ENCODE results near the gene TSACC.
"Not testable (repeated sequence)": the region's sequence is repeated elsewhere in the genome, so short reads cannot be mapped to it uniquely, and the experiment has no call there.

Gene TSACC

DNA sequence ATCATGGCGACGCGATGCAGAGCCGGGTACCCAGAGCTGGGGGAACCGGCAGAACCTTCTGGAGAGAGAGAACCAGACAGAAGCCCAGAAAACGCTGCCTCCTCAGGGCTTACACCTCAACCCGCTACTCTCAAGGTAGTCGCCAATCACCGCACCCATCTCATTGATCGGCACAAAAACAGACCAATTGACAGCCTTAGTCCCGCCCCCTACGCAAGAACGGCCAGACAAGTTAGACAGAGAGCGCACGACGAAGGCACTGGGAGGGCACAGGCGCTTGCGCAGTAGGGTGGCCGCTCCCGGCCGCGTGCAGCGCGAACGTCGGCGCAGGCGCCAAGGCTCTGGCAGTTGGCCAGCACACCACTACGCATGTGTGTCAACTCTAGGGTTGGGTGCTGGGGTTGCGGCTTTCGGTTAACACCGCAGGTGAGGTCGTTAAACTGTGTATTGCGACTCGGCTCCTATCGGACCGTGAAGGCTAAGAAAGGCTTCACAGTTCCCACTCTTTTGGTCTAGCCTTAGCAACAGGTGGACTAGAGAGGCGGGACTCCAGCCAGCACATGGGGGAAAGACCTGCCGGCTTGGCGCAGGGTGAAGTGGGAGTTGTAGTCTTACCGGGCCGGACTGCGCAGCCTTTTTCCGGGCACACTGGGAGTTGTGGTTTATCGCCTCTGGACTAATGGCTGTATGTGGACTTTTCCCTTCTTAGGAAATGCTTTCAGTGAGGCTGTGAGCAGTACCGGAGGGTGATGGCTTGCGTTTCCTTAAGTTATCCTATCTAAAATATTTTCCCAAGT lies at the start of gene TSACC, which contains the start of gene CCT3:
TSS of gene TSACC (plus strand) at position 347 of the 797 bp plus-strand sequence. CDS start 1,232 bp downstream, outside the sequence.
TSS of gene CCT3 (minus strand) at position 113 of the 797 bp plus-strand sequence. CDS start at position 5, 108 bp downstream.
- DNase-seq = peak; percentile 100

DNA sequence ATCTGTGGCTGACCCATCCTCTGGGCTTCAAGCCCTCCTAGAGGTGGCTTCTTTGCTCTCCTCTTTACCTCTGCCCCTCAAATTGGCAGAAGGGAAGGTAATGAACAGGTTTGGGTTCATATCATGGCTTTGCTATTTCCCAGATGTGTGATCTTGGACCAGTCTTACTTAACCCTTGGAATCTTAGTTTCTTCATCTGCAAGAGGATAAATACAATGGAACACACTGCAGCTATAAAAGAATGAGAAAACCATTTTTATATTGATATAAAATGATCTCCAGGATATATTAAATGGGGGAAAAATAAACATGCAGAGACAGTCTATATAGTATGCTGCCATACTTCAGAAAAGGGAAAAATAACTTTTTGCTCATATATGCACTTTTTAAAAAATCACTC lies 48.5 kb upstream of the TSACC start:
- DNase-seq = no peak

DNA sequence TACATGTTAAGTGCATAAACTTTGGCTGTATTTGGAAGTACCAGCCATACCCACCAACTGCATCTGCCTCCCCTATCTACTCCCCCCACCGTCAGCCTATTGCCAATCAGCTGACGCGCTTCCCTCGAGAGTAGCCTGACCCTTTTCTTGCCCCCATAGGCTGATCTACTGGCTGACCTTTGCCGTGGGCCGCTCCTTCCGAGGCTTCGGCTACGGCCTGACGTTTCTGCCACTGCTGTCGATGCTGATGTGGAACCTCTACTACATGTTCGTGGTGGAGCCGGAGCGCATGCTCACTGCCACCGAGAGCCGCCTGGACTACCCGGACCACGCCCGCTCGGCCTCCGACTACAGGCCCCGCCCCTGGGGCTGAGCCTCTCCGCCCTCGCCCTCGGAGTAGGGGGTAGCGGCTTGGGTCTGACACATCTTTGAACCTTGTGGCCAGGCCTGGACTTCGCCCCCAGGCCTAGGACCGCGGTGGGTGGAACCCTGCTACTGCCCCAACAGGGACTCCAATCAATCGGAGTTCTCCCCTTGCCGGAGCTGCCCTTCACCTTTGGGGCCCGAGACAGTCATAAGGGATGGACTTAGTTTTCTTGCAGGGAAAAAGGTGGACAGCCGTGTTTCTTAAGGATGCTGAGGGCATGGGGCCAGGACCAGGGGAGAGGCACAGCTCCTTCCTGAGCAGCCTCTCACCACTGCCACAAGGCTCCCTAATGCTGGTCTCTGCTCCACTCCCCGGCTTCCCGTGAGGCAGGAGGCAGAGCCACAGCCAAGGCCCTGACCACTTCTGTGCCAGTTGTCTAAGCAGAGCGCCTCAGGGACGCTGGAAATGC lies 46.9 kb upstream of the TSACC start:
- no peak for DNase-seq

DNA sequence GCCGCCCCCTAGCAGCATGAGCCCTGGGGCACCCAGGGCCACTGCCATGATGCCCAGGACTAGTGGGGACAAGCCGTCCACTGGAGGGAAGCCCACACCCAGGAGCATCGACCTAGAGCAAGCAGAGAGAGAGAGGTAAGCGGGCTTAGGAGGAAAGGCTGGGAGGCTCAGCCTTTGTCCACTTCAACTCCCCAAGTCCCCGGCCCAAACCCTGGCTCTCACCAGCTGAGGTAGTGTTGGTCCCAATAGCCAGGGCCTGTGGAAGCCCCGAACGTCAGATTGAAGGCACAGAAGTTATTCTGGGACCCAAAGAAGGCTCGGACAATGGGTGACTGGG lies 45.3 kb upstream of the TSACC start:
- DNase-seq = no peak

DNA sequence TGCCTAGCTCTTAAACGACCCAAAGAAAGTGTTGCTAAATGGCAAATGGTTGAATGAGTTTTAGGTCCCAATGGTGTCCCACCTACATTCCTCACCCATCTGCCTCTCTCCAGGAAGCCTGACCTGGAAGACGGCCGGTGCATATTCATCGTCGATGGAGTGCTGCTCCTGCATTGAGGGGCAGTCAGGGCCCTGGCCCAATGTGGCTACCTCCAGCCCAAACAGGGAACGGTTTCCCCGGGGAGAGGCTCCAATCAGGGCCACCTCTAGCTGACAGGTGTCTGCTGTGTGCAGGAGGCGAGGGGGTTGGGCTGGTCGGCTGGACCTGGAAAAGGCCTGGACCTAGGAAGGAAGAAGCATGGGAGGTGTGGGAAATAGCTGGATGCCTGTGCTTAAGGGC lies 44.4 kb upstream of the TSACC start:
- DNase-seq = no peak

DNA sequence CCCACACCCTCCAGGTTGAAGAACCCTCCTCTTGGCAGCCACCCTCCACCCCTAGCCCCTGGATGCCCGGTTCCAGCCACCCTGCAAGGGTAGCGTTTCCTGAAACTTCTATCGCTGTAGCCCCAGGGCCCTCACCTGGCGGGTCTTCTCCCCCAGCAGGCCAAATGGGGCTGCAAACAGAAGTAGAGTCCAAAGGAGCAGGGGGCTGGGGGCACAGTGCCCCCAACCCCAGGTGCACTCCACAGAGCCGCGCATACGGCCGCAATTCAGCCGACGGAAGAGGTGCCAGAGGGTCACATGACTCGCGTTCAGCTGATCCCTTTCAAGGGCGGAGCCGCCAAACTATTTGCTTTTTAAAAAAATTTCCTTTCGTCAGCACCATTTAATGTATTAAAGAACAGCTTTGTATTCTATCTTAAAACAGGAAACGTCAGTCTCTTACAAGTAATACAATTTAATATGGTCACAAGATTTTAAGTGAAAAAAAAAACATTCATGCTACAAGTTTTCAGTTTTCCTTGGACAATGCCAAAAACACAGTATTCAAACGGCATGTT lies 42.9 kb upstream of the TSACC start, which contains the start of gene GLMP:
TSS of gene GLMP (minus strand) at position 289 of the 557 bp plus-strand sequence. CDS start at position 255, 34 bp downstream.
- DNase-seq = peak; percentile 55

DNA sequence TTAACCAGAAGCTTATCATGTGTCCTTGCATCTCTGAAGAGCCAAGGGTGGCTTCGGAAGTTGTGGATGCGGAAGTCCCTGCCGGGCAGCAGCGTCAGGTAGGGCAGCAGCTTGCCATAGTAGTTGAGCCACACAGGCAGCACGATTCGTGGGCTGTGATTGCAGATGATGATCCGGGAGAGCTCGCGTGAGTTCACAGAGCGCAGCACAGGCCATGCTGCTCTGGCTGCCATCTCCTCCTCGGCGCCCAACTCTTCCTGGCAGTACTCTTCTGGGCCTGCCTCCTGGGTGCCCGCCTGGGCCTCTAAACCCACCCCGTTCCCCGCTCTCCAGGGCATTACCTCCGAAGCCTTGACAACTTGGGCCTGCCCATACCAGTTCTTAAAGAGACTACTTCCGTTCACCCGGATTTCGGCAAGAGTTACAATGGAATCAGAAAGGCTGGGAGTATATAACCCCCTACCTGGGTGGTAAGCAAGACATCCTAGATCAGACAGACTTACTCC lies 39.4 kb upstream of the TSACC start, which contains the start of gene VHLL:
TSS of gene VHLL (minus strand) at position 456 of the 506 bp plus-strand sequence. CDS start at position 338, 118 bp downstream.
- DNase-seq = no peak

DNA sequence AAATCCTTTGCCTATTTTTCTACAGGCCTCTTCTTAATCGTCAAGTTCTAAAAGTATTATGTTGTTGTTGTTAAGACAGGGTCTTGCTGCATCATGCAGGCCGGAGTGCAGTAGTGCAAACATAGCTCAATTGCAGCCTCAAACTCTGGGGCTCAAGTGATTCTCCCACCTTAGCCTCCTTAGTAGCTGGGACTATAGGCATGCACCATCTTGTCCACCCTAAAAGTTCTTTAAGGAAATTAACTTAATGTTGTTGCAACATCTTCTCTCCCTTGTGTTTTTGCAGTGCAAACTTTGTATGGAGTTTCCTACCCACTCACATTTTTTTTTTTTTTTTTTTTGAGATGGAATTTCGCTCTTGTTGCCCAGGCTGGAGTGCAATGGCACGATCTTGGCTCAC lies 35.1 kb upstream of the TSACC start:
- no peak for DNase-seq

DNA sequence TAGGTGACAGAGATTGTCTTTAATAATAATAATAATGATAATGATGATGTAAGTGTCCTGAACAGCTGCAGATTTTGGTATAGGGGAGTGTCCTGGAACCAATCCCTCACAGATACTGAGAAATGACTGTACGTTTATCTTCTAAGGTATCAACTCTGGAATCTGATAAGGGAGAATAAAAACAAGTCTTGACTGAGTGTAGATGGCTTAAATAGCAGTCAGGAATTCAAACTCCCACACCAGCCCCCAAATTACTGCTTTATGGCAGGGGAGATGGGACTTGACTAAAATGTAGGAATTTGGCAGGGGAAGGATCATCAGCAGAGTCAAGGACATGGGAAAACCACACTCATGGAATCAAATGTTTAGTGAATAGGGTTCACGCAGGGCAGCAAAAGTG lies 33.1 kb upstream of the TSACC start:
- no peak for DNase-seq

DNA sequence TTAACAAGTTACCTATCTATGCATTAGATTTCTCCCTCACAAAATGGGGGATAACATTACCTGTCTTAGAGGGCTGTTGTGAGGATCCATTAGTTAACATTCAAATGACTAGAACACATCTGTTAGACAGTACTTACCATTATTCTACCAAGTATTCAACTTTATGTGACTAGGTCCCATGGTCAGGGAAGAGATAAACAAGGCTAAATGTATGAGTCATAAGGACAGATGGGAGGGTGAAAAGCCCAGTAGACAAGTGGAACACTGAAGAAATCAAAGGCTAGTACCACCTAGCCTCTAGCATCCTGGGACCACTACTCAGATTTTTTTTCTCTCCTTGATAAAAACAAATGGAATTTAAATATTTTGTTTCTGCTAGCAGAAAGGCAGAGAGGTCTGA lies 30.2 kb upstream of the TSACC start:
- no peak for DNase-seq

DNA sequence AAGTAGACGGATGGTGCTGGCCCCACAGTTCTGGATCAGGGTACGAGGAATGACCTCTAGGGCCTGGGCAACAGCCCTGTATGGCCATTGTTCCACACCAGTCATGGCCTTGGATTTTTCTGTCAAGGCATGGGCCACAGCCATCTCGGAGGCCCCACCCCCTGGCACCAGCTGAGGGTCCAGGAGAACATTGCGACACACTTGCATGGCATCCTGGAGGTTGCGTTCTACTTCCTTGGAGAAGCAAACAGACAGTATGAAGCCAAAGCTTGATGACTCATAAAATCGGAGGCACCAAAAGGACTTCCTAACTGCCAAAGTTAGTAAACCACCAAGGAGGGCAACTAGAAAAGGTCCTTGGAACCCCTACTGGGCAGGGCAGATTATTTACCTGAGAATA lies 27.4 kb upstream of the TSACC start:
- no peak for DNase-seq

DNA sequence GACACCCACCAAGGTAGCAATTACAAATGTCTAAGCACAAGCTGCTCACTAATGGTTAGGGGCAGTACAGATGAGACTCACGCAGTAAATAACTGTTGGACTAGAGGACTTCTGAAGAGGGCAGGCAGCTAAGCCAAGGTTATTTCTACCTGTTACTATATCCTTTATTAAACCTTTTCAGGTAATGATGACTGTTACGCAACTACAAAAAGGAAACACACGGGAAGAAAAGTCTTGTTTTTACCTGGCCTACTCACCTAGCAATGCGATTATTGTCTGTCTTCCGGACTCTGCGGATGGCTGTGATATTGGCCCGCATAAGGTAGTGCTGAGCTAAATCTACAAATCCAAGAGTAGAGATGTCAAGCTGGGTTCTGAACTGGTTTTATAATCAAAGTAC lies 21.4 kb upstream of the TSACC start:
- no peak for DNase-seq

DNA sequence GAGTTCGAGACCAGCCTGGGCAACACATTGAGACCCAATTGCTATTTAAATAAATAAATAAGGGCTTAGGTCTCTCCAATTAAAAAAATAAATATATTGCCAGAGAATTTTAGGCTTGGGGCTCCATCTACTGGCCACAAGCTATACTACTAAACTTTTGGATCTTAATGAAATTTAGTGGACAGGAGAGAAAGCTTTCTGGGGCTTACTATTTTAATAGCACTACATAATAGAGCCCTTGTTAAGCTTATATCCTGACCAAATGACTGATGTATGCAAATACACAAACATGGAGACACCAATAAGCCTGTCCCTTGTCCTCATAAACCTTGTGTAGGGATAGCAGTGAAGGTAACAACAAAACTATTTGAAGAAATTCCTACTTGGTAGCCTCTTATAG lies 18.7 kb upstream of the TSACC start:
- DNase-seq = peak; percentile 42

DNA sequence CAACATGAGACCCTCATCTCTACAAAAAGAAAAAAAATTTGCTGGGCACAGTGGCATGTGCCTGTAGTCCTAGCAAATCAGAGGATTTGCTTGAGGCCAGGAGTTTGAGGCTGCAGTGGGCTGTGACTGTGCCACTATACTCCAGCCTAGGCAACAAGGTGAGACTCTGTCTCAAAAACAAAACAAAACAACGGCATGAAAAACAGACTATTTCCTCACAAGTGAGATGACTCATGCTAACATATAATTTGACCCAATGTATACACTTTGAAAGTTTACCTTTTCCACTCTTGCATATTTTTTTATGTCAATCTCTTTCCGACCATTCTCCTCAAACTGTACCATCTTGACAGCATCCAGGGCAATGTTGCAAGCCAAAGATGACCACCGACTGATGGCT lies 17.8 kb upstream of the TSACC start:
- DNase-seq = no peak

DNA sequence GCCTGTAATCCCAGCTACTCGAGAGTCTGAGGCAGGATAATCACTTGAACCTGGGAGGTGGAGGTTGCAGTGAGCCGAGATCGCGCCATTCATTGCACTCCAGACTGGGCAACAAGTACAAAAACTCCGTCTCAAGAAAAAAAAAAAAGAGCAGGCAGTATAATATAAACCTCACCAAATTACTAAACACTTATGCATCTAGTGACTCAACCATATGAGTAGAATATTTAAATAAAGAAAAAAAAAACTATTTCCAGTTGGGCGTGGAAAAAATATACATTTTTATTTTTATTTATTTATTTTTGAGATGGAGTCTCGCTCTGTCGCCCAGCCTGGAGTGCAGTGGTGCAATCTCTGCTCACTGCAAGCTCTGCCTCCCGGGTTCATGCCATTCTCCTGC lies 15.1 kb upstream of the TSACC start:
- DNase-seq = not testable (repeated sequence)

DNA sequence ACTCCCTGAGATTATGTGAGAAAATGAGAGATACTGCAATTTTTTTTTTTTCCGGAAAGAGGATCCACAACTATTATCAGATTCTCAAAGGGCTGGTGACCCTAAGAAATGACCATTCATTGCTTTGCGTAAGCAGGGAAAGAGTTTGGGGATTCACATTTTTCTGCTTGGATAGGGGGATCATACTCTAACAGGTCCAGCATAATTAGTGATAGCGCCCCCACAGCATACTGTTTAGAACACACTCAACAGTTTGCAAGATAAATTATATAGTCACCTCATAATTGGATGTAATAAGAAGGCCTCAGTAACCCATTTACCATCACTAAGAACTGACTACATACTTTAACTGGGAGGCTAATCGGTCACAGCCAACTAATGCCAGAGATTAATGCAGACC lies 2.1 kb upstream of the TSACC start:
- DNase-seq = no peak

DNA sequence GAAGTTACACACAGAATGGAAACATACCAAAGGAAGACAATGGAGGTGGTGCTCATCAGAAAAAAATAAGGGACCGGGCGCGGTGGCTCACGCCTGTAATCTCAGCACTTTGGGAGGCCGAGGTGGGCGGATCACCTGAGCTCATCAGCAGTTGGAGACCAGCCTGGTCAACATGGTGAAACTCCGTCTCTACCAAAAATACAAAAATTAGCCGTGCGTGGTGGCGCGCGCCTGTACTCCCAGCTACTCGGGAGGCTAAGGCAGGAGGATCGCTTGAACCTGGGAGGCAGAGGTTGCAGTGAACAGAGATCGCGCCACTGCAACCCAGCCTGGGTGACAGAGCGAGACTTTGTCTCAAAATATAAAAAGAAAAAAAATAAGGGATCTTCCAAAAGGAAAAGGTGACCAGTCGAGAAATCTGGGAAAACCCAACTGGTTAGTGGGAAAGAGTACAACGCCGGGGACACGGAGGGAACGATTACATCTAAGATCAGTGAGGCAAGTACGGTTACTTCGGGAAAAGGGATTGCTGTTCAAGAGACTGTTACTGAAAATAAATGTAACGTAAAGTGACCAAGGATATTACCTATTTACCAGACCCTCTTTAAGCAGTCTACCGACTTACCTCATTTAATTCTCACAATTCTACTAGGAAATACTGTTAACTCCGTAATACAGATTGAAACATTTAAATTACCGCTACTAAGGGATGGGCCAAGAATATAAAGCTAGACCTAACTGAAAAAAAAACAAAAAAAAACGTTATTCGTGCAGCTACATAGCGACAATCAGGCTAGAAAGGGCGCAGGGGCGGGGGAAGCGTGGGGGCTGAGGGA lies 1.1 kb upstream of the TSACC start:
- no peak for DNase-seq

DNA sequence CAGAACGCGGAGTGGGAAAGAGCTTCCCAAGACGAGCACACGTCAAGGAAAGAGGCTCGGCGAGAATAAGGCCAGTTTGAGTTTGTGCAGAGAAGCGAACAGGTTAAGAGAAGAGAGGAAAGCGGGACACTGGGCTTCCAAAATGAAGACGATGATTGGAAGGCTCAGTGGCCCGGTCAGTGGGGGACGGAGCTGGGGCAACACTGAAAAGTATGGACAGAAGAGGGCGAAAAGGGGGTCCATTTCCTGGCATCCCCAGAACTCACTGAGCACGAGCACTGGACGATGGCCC lies 492 bp upstream of the TSACC start:
- DNase-seq = no peak

DNA sequence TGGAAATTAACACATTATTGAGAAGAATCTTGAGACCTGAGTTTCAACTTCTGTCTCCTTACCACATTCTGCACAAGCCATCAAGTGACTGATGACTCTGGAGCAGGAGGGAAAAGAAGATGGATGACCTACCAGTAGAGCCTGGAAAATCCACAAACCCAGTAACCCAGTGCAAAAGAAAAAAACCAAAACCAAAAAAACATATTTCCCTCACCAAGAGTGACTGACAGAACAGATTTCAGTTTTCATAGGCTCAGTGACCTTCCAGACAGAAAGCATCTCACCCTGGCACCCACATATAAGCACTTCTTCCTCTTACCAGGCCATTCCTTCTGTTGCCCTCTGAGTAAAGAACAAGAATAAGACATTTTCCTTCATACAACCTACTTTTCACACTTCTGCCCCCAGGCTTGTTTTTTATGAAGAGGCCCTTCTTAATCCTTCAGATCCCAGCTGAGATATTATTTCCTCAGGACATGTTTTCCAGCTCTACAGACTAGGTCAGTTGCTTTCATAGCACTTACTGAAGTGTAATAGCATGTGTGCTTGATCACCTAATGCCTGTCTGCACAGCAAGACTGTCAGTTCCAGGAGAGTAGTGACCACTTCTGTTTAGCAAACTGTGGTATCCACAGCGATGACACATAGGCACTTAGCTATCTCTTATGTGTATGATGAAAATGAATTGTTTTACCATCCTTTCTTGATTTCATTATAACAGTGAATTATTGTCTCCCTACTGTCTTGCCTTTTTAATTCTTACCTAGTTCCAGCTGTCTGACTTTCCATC lies 4.0 kb downstream of the TSACC start:
- no peak for DNase-seq

DNA sequence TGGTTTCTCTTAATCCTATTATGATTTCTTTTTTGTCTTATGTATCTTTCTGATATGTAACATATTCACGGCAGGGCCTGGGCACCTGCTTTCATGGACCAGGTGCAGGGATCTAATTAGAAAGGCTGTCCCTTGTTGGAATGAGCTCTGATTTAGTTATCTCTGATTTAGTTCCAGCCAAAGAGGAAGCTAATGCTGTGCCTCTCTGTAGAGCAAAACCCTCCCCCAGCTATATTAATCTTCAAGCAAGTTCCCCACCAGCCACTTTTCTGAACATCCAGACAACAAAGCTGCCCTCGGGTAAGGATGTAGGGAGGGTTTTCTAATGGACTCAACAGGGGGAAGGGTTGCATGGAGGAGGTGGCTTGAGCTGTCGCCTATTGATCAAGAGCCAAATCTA lies 6.1 kb downstream of the TSACC start:
- no peak for DNase-seq

DNA sequence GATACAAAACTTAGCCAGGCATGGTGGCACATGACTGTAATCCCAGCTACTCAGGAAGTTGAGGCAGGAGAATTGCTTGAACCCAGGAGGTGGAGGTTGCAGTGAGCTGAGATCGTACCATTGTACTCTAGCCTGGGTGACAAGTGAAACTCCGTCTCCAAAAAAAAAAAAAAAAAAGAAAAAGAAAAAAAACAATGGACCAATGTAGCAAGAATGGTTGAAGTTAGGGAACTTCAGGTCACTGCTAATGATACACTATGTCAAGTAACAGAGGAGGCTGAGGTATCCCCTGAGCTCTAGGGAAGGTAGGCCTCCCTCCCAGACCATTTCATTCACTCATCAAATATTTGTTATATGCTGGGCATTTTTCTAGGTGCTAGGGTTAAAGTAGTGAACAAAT lies 7.7 kb downstream of the TSACC start:
- DNase-seq = not testable (repeated sequence)

DNA sequence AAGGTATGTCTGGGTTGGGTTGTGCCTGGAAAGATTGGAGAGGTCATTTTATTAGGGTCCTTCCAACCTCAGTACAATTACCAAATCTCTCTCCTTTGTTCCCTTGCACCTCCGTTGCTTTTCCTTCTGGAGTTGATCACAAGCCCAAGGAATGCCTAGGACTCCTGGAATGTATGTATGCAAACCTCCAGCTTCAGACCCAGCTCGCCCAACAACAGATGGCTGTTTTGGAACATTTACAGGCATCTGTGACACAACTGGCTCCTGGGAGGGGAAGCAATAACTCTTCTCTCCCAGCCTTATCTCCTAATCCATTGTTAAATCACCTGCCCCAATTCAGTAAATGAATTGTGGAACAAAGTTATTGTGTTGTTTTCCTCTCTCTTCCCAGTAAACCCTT lies 8.3 kb downstream of the TSACC start:
- peak; percentile 85 for DNase-seq

Measured in NCI-H1694 (cell line).